CD4-positive, alpha-beta memory T cell (primary cell): ENCODE measurements around the gene S100A1. TPM values are rescaled to one million over a fixed set of nuclear protein-coding genes. Genes with fewer than 3 reads are reported as not detected.
"Not testable (repeated sequence)": the region's sequence is repeated elsewhere in the genome, so short reads cannot be mapped to it uniquely, and the experiment has no call there.

Experiments
- CTCF ChIA-PET: fragments of 350-600 bp; sonication (Branson Sonifier 250); formaldehyde crosslinking; loops from one replicate; lab custom pipeline; 2021; ENCODE audit warnings: inconsistent platforms; ENCODE audit not compliant: partially characterized antibody; lab: Charles Lee
- POLR2A ChIA-PET: fragments of 350-600 bp; sonication (Branson Sonifier 250); formaldehyde crosslinking; loops from one replicate; lab custom pipeline; 2021; ENCODE audit not compliant: partially characterized antibody; lab: Charles Lee
- DNase-seq, 5 donors: peaks; one replicate each; pipeline versions ENCODE4 v3.0.0 to v3.0.0-alpha.2; 2020 to 2022; ENCODE audit warnings: mixed read lengths in 1 of 5
- H3K27ac ChIP-seq: one replicate; pipeline ENCODE4 v1.7.0; 2013; ENCODE audit warnings: low read depth, low read length
- H3K27me3 ChIP-seq: 2 replicates; pipeline ENCODE4 v1.7.0; 2013; ENCODE audit warnings: mild to moderate bottlenecking, low read length, moderate library complexity; ENCODE audit not compliant: insufficient read depth
- H3K36me3 ChIP-seq: 2 replicates; pipeline ENCODE4 v1.7.0; 2013; ENCODE audit warnings: mild to moderate bottlenecking, low read length, moderate library complexity; ENCODE audit not compliant: insufficient read depth
- H3K4me1 ChIP-seq: 2 replicates; pipeline ENCODE4 v1.7.0; 2013; ENCODE audit warnings: mild to moderate bottlenecking, low read length, moderate library complexity; ENCODE audit not compliant: insufficient read depth
- H3K4me3 ChIP-seq, 2 donors: one replicate each; pipeline ENCODE4 v1.7.0; 2013; ENCODE audit warnings: low read length in 2 of 2, mild to moderate bottlenecking in 1 of 2
- H3K9me3 ChIP-seq, 2 donors: one replicate each; pipeline ENCODE4 v1.7.0; 2013; ENCODE audit warnings: low read length in 2 of 2, control low read depth in 1 of 2; ENCODE audit not compliant: control insufficient read depth in 1 of 2
- H3K27ac Mint-ChIP-seq, 7 donors: one replicate each; pipeline ENCODE4 v1.8.0; 2020 to 2021; ENCODE audit warnings: mixed read lengths in 7 of 7, mild to moderate bottlenecking in 6 of 7, inconsistent platforms in 3 of 7, moderate library complexity in 3 of 7
- H3K27me3 Mint-ChIP-seq, 2 donors: one replicate each; pipeline ENCODE4 v1.8.0; 2020 to 2021; ENCODE audit warnings: mixed read lengths in 2 of 2
- H3K36me3 Mint-ChIP-seq, 2 donors: one replicate each; pipeline ENCODE4 v1.8.0; 2020 to 2021; ENCODE audit warnings: mixed read lengths in 2 of 2, inconsistent platforms in 1 of 2, mild to moderate bottlenecking in 1 of 2
- H3K4me1 Mint-ChIP-seq, 4 donors: one replicate each; pipeline ENCODE4 v1.8.0; 2020 to 2021; ENCODE audit warnings: mixed read lengths in 4 of 4, mild to moderate bottlenecking in 1 of 4
- H3K4me3 Mint-ChIP-seq, 8 donors: one replicate each; pipeline ENCODE4 v1.8.0; 2020 to 2021; ENCODE audit warnings: mixed read lengths in 8 of 8, mild to moderate bottlenecking in 7 of 8, moderate library complexity in 6 of 8, inconsistent platforms in 3 of 8
- H3K9me3 Mint-ChIP-seq, 8 donors: one replicate each; pipeline ENCODE4 v1.8.0; 2020 to 2021; ENCODE audit warnings: mixed read lengths in 8 of 8, mild to moderate bottlenecking in 5 of 8, inconsistent platforms in 3 of 8, moderate library complexity in 1 of 8
- intact Hi-C: fragments of 100-400 bp; cut with micrococcal nuclease; formaldehyde crosslinking; loops from one replicate; pipeline ENCODE4 v1.15.1; 2023
- polyA plus RNA-seq, 2 donors: library from polyadenylated mRNA; unstranded; fragments of 300-500 nt; fragmentation: Illumina TruSeq; gene quantifications; one replicate each; pipeline ENCODE4 v1.2.3, GENCODE V29; 2021
- total RNA-seq, 2 experiments: library from RNA; stranded (reverse); gene quantifications; one replicate each; pipeline ENCODE4 v1.2.3, GENCODE V29; 2021

Gene S100A1
- total and polyA plus RNA-seq, 4 experiments from 2014 or later: not detected

DNA sequence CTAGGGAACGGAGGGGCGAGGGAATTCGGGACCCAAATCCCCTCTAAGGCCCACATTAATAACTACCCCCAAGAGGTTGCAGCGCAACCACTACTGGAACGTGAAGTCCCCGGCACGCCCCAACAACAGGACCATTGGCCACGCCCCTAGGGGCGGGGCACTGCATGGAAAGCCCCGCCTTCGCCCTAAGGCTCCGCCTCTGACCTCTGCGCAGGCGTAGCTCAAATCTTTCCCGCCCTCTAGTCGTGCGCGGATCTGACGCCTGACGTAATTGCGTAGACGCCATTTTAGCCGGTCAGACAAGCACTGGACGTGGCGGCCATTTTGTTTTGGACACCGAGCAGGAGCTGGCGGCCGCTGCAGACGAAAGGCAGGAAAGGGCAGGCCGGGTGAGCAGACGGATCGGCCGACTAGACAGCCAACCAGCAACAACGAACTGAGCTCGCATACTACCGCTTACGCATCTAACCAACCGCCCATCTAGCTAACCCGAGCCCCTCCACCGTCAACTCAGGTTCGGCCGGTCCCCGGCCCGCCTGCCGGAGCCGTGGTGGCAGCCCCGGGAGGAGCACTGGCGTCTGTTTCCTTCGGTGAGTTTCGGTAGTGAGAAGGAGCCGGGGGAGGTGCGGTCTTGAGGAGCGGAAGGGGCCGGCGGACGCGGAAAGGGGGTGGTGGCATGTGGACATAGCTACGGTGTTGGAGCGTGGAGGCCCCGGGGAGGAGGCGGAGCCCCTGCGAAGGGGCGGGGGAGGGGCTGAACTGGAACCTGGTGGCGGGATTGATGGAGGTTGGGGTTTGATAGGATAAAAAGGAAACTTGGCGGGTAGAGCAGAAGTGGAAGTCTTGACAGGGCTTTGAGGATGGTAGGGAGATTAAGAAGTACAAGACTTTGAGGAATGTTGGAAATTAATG, 5.8 kb downstream of the S100A1 start, which contains the start of gene CHTOP:
TSS of gene CHTOP (plus strand) at position 313 of the 912 bp plus-strand sequence. CDS start 2,523 bp downstream, outside the sequence.
- intact Hi-C loops: loop anchor here (1.0 to 5.0 kb wide), 7 partner anchors 24 to 357 kb away; partner anchors contain the start of genes RPS27, S100A4 and SNAPIN

DNA sequence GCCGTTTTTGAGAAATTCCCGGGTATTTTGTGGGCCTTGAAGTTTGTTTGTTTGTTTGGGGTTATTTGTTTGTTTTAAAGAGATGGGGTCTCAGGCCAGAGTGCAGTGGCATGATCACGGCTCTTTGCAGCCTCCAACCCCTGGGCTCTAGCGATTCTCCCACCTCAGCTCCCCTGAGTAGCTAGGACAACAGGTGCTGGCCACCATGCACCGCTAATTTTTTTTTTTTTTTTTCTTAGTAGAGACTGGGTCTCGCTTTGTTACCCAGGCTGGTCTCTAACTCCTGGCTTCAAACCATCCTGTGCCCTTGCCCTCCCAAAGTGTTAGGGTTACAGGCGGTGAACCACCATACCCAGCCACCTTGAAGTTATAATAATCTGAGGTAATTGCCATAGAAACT, 7.6 kb downstream of the S100A1 start:
- H3K4me3 ChIP-seq: no peak overlapping the region
- POLR2A ChIA-PET: interaction anchor here (0.6 to 3.1 kb wide), 5 partner anchors 10 to 319 kb away, joined by 4 to 80 read pairs (median 33); partner anchors contain the start of genes ILF2, INTS3 and SNAPIN

More for the DNA sequence above, 5.8 kb downstream of the S100A1 start, which contains the start of gene CHTOP:
- Histone ChIP-seq H3K27ac (peak within 1 kb of the TSS; percentile 100), H3K9me3 (no peaks in the 10 kb centered on the region), H3K36me3 (peaks cover 30% of the 10 kb centered on the region), H3K4me3 (peak within 1 kb of the TSS; percentile 99), H3K4me1 (peaks cover 36% of the 10 kb centered on the region), H3K27me3 (no peaks in the 10 kb centered on the region)
- Mint-ChIP-seq H3K36me3 (peaks cover 14 to 38% of the 10 kb centered on the region in 2 donors), H3K27me3 (no peaks in the 10 kb centered on the region), H3K27ac (peak within 1 kb of the TSS; percentile 98 to 100 (median 100)), H3K4me3 (peak within 1 kb of the TSS; percentile 94 to 100 (median 98)), H3K9me3 (peaks cover 0 to 3% (median 0%) of the 10 kb centered on the region in 8 donors), H3K4me1 (peaks cover 26 to 51% (median 39%) of the 10 kb centered on the region in 4 donors)
- ChIA-PET CTCF (interaction anchor here (0.9 to 2.5 kb wide), 13 partner anchors 11 to 123 kb away, joined by 3 to 12 read pairs (median 5); partner anchors contain the start of genes S100A4 and S100A6), POLR2A (interaction anchor here (0.8 to 3.1 kb wide), 25 partner anchors 12 to 358 kb away, joined by 3 to 80 read pairs (median 6); partner anchors contain the start of genes CRTC2, ILF2, INTS3 and JTB)
- DNase-seq: peak; percentile 96 to 98 (median 97)

DNA sequence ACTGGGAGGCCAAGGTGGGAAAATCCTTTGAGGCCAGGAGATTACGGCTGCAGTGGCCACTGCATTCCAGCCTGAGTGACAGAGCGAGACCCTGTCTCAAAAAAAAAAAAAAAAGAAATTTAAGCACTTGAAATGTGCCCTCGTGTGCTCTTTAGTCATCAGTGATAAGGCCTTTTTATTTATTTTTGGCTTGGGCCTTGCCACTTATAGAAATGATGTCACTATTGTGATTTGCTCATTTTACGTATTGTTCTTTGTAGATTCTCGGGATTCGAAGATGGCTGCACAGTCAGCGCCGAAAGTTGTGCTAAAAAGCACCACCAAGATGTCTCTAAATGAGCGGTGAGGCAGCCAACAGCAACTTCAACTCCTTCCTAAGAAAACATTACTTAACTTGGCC, 8.1 kb downstream of the S100A1 start:
- peaks cover 31 to 59% (median 45%) of the 10 kb centered on the region in 4 donors for H3K4me1 Mint-ChIP-seq
- ChIA-PET CTCF (no interaction called here), POLR2A (interaction anchor here (3.1 kb wide), 1 partner anchor 9 kb away, joined by 80 read pairs; no protein-coding TSS in a partner anchor)
- no peak overlapping the region for H3K27ac ChIP-seq
- no peaks in the 10 kb centered on the region for H3K9me3 ChIP-seq
- H3K27me3 Mint-ChIP-seq: no peaks in the 10 kb centered on the region
- no peak overlapping the region for H3K4me3 ChIP-seq
- H3K27ac Mint-ChIP-seq: peak overlapping the region in 4 of 7 donors; percentile 36 to 98 (median 68)
- no peak for DNase-seq
- H3K4me3 Mint-ChIP-seq: peak overlapping the region in 7 of 8 donors; percentile 70 to 100 (median 87)
- intact Hi-C loops: no loop called here
- H3K27me3 ChIP-seq: no peaks in the 10 kb centered on the region
- peaks cover 52% of the 10 kb centered on the region for H3K36me3 ChIP-seq
- H3K36me3 Mint-ChIP-seq: peaks cover 21 to 57% of the 10 kb centered on the region in 2 donors
- peaks cover 50% of the 10 kb centered on the region for H3K4me1 ChIP-seq
- peaks cover 0 to 3% (median 0%) of the 10 kb centered on the region in 8 donors for H3K9me3 Mint-ChIP-seq

More for the DNA sequence above, 7.6 kb downstream of the S100A1 start:
- peak overlapping the region; percentile 79 to 100 (median 98) for H3K4me3 Mint-ChIP-seq
- peaks cover 47% of the 10 kb centered on the region for H3K36me3 ChIP-seq
- intact Hi-C loops: loop anchor here (2.0 kb wide), 2 partner anchors 91 kb away; partner anchors contain the start of gene S100A4
- H3K4me1 ChIP-seq: peaks cover 46% of the 10 kb centered on the region
- H3K4me1 Mint-ChIP-seq: peaks cover 27 to 55% (median 42%) of the 10 kb centered on the region in 4 donors
- H3K27ac Mint-ChIP-seq: peak overlapping the region in 6 of 7 donors; percentile 65 to 100 (median 90)
- H3K9me3 ChIP-seq: no peaks in the 10 kb centered on the region
- CTCF ChIA-PET: interaction anchor here (1.5 to 2.5 kb wide), 2 partner anchors 12 to 91 kb away, joined by 6 to 7 read pairs; partner anchors contain the start of gene S100A4
- DNase-seq: no peak
- peak overlapping the region; percentile 40 for H3K27ac ChIP-seq
- H3K27me3 ChIP-seq: no peaks in the 10 kb centered on the region
- peaks cover 0 to 3% (median 0%) of the 10 kb centered on the region in 8 donors for H3K9me3 Mint-ChIP-seq
- peaks cover 16 to 52% of the 10 kb centered on the region in 2 donors for H3K36me3 Mint-ChIP-seq
- no peaks in the 10 kb centered on the region for H3K27me3 Mint-ChIP-seq

DNA sequence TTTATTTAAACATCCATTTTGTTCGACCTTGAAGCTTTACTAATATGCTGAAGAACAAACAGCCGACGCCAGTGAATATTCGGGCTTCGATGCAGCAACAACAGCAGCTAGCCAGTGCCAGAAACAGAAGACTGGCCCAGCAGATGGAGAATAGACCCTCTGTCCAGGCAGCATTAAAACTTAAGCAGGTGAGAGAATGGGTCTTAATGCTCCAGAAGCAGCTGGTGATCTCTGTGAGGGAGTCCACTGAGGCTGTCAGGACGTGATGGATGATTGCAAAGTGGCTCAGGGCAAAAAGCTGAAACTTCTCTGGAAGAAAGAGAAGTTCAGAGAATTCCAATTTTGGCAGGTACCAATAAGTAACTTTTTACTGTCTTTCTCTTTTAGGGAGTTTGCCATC, 10.0 kb downstream of the S100A1 start:
- intact Hi-C loops: no loop called here
- peaks cover 0 to under 1% (median 0%) of the 10 kb centered on the region in 8 donors for H3K9me3 Mint-ChIP-seq
- peaks cover 31 to 60% (median 46%) of the 10 kb centered on the region in 4 donors for H3K4me1 Mint-ChIP-seq

DNA sequence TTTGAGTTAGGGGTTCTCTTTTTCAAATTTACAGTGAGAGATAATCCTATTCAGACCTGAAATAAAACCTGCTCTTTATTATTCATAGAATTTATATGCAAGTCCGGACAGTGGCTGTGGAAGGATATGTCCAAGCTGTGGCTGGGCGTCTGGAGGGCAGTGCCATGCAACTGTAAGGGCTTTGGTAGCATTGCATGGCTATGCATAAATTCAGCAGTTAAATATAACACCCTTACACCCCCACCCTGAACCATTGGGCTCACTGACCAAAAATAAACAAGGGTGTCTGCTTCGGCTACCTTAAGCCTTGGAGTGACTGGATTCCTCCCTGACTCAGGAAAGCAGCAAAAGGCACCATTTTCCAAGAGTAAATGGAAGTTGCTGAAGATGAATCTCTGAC, 11.0 kb downstream of the S100A1 start:
- peaks cover 80% of the 10 kb centered on the region for H3K36me3 ChIP-seq
- no peaks in the 10 kb centered on the region for H3K27me3 ChIP-seq
- peaks cover 35 to 64% (median 47%) of the 10 kb centered on the region in 4 donors for H3K4me1 Mint-ChIP-seq
- H3K4me3 ChIP-seq: no peak overlapping the region
- CTCF ChIA-PET: interaction anchor here (0.9 to 2.0 kb wide), 4 partner anchors 12 to 128 kb away, joined by 3 to 5 read pairs (median 4); partner anchors contain the start of genes S100A1 and S100A13
- H3K9me3 Mint-ChIP-seq: no peaks in the 10 kb centered on the region
- H3K27ac ChIP-seq: no peak overlapping the region
- peaks cover 42 to 80% of the 10 kb centered on the region in 2 donors for H3K36me3 Mint-ChIP-seq
- no peaks in the 10 kb centered on the region for H3K9me3 ChIP-seq
- no peak overlapping the region for H3K4me3 Mint-ChIP-seq
- H3K27me3 Mint-ChIP-seq: no peaks in the 10 kb centered on the region
- H3K27ac Mint-ChIP-seq: no peak overlapping the region
- DNase-seq: no peak
- POLR2A ChIA-PET: interaction anchor here (1.3 to 1.7 kb wide), 2 partner anchors 17 to 20 kb away, joined by 4 to 9 read pairs; partner anchors contain the start of gene SNAPIN
- intact Hi-C loops: no loop called here
- peaks cover 61% of the 10 kb centered on the region for H3K4me1 ChIP-seq

More for the DNA sequence above, 10.0 kb downstream of the S100A1 start:
- H3K4me3 Mint-ChIP-seq: no peak overlapping the region
- no peaks in the 10 kb centered on the region for H3K27me3 Mint-ChIP-seq
- H3K4me1 ChIP-seq: peaks cover 56% of the 10 kb centered on the region
- peaks cover 71% of the 10 kb centered on the region for H3K36me3 ChIP-seq
- ChIA-PET POLR2A (interaction anchor here (1.4 to 2.2 kb wide), 3 partner anchors 9 to 21 kb away, joined by 6 to 13 read pairs (median 9); partner anchors contain the start of gene SNAPIN), CTCF (interaction anchor here (1.7 to 2.0 kb wide), 2 partner anchors 14 to 127 kb away, joined by 4 to 5 read pairs; no protein-coding TSS in a partner anchor)
- no peak overlapping the region for H3K27ac ChIP-seq
- no peaks in the 10 kb centered on the region for H3K9me3 ChIP-seq
- H3K36me3 Mint-ChIP-seq: peaks cover 33 to 76% of the 10 kb centered on the region in 2 donors
- no peak for DNase-seq
- H3K4me3 ChIP-seq: no peak overlapping the region
- H3K27me3 ChIP-seq: no peaks in the 10 kb centered on the region
- H3K27ac Mint-ChIP-seq: peak overlapping the region in 2 of 7 donors; percentile 60 to 84

DNA sequence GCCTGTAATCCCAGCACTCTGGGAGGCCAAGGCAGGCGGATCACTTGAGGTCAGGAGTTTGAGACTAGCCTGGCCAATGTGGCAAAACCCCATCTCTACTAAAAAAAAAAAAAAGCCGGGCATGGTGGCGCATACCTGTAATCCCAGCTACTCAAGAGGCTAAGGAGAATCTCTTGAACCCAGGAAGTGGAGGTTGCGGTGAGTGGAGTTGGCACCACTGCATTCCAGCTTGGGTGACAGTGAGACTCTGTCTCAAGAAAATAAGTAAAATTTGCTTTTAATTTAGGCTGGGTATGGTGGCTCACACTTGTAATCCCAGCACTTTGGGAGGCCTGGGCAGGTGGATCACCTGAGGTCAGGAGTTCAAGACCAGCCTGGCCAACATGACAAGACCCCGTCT, 12.0 kb downstream of the S100A1 start:
- CTCF ChIA-PET: interaction anchor here (0.9 to 1.5 kb wide), 2 partner anchors 13 to 20 kb away, joined by 3 to 4 read pairs; partner anchors contain the start of genes S100A1 and S100A13
- POLR2A ChIA-PET: interaction anchor here (1.3 to 1.4 kb wide), 2 partner anchors 12 to 16 kb away, joined by 3 to 4 read pairs; no protein-coding TSS in a partner anchor
- H3K27ac Mint-ChIP-seq, intact Hi-C loops, H3K4me3 ChIP-seq, H3K27me3 Mint-ChIP-seq, H3K4me3 Mint-ChIP-seq, H3K9me3 ChIP-seq, H3K27me3 ChIP-seq, H3K9me3 Mint-ChIP-seq, DNase-seq, H3K27ac ChIP-seq: not testable (repeated sequence)
- peaks cover 49 to 83% of the 10 kb centered on the region in 2 donors for H3K36me3 Mint-ChIP-seq
- Histone ChIP-seq H3K36me3 (peaks cover 89% of the 10 kb centered on the region), H3K4me1 (peaks cover 65% of the 10 kb centered on the region)
- H3K4me1 Mint-ChIP-seq: peaks cover 38 to 65% (median 48%) of the 10 kb centered on the region in 4 donors
